ENCODE data around the gene CTXND1. TPM values are rescaled to one million over a fixed set of nuclear protein-coding genes. Genes with fewer than 3 reads are reported as not detected.

Gene CTXND1
- total and polyA plus RNA-seq, 2 of the 13 experiments (the other 11 are each of a cell fraction or from before 2014, with no cell fraction given): 1.2 to 2.1 TPM

GRCh38 chr15:80160570-80161156 is 91.3 kb downstream of the CTXND1 start:
- ATAC-seq (peak; percentile 82), FAIRE-seq (no peak), DNase-seq (ENCODE audit: low spot score) (peak; percentile 87)
- peaks cover 76% of the 10 kb centered on the region for H3K4me1 ChIP-seq (ENCODE audit: insufficient read depth, low read length)
- no peak overlapping the region; the same call in 1 of the 2 replicates for H3K9ac ChIP-seq (ENCODE audit: insufficient read depth, low read depth, low read length)
- in situ Hi-C loops (cut with HindIII; ENCODE audit: extremely low pct_ligation_motif_present, low pct_unique_long_range_greater_than_20kb) (loop anchor here (25.0 kb wide), 1 partner anchor 273 kb away; the partner anchor contains the start of gene MTHFS), intact Hi-C loops (cut with micrococcal nuclease; ENCODE audit: unreplicated experiment) (no loop called here)
- peak overlapping the region; percentile 77 for H3K27ac ChIP-seq (ENCODE audit: extremely low read length, insufficient read depth, low read length)
- no peaks in the 10 kb centered on the region for H4K20me1 ChIP-seq (ENCODE audit: insufficient read depth, low read length)
- H2AFZ ChIP-seq (ENCODE audit: low read length): no peak overlapping the region
- peak overlapping the region; percentile 31; the same call in 1 of the 2 replicates for H3K4me2 ChIP-seq (ENCODE audit: low read depth, low read length)
- ChIA-PET CTCF (ENCODE audit: low intra/inter-chr PET ratio, low total read pairs) (no interaction called here), POLR2A (interaction anchor here (1.2 to 3.5 kb wide), 4 partner anchors 8 to 101 kb away, joined by 4 to 28 read pairs (median 16); partner anchors contain the start of genes FAH and ZFAND6)
- no peak overlapping the region; a peak in 1 of 6 replicates for H3K4me3 ChIP-seq (replicated peaks in 1 of 3; ENCODE audit: insufficient read depth in 1 of 3, low read depth in 2 of 3, low read length in 3 of 3)
- no TSS peak for BruUV-seq (replicated peaks)
- H3K36me3 ChIP-seq (replicated peaks in 1 of 2; ENCODE audit: control insufficient read depth in 1 of 2, insufficient read depth in 2 of 2, low read length in 2 of 2): peaks cover 13 to 24% of the 10 kb centered on the region in 2 experiments
- no peaks in the 10 kb centered on the region for H3K27me3 ChIP-seq (ENCODE audit: control insufficient read depth in 1 of 2, insufficient read depth in 2 of 2, low read length in 2 of 2)
- WGBS (ENCODE audit: low lambda C conversion rate): 56% methylated on average over 6 of the region's 7 CpGs
- no peaks in the 10 kb centered on the region for H3K79me2 ChIP-seq (ENCODE audit: insufficient read depth, low read length)
- no peaks in the 10 kb centered on the region for H3K9me3 ChIP-seq (ENCODE audit: low read length)
- TF ChIP-seq SETDB1 (CRISPR knock-in tag; IDR thresholded peaks at IDR 0.05; ENCODE audit: borderline replicate concordance) (no peak), ZSCAN25 (CRISPR knock-in tag; IDR thresholded peaks at IDR 0.05) (no peak), XRCC5 (optimal IDR thresholded peaks at IDR 0.05; ENCODE audit: low read length) (no peak), MEIS2 (CRISPR knock-in tag; IDR thresholded peaks at IDR 0.05) (peak; percentile 70), ZNF580 (CRISPR knock-in tag; IDR thresholded peaks at IDR 0.05; ENCODE audit: borderline replicate concordance, low read depth) (peak; percentile 73; the same call in 1 of the 2 replicates), MIER3 (CRISPR knock-in tag; IDR thresholded peaks at IDR 0.05; ENCODE audit: borderline replicate concordance) (peak; percentile 60; the same call in 1 of the 2 replicates), ZNF607 (CRISPR knock-in tag; IDR thresholded peaks at IDR 0.05; ENCODE audit: borderline replicate concordance) (0 out of 2 replicates have a peak, but pooled peaks have one; percentile 44), ZBTB25 (CRISPR knock-in tag; IDR thresholded peaks at IDR 0.05) (peak; percentile 62; the same call in 1 of the 2 replicates), HMG20A (CRISPR knock-in tag; IDR thresholded peaks at IDR 0.05; ENCODE audit: borderline replicate concordance) (peak; percentile 66; the same call in 1 of the 2 replicates), ZNF709 (CRISPR knock-in tag; IDR thresholded peaks at IDR 0.05) (no peak), ZFY (CRISPR knock-in tag; IDR thresholded peaks at IDR 0.05) (peak; percentile 76), HBP1 (CRISPR knock-in tag; IDR thresholded peaks at IDR 0.05; ENCODE audit: low read depth) (0 out of 2 replicates have a peak, but pooled peaks have one; percentile 67), ZNF432 (CRISPR knock-in tag; IDR thresholded peaks at IDR 0.05; ENCODE audit: borderline replicate concordance) (no peak), CBX5 (CRISPR knock-in tag; IDR thresholded peaks at IDR 0.05; ENCODE audit: borderline replicate concordance) (peak; percentile 51; the same call in 1 of the 2 replicates), MAFF (IDR thresholded peaks at IDR 0.05; ENCODE audit: low read depth, low read length) (peak; percentile 97), ZEB1 (IDR thresholded peaks at IDR 0.05; ENCODE audit: insufficient replicate concordance, low read depth) (no peak), NR2C2 (CRISPR knock-in tag; IDR thresholded peaks at IDR 0.05; ENCODE audit: borderline replicate concordance) (peak; percentile 33; the same call in 1 of the 2 replicates), POGZ (CRISPR knock-in tag; IDR thresholded peaks at IDR 0.05) (peak; percentile 56), ZNF710 (CRISPR knock-in tag; IDR thresholded peaks at IDR 0.05; ENCODE audit: borderline replicate concordance) (no peak)

Data from HepG2 (cell line).